Ascending aorta (tissue), 2 donors: Measurements from ENCODE around the gene ALAS1. TPM values are rescaled to one million over a fixed set of nuclear protein-coding genes. Genes with fewer than 3 reads are reported as not detected.

Experiments used
- DNase-seq, 2 donors: peaks; one replicate each; pipeline ENCODE4 v3.0.0-alpha.2; 2019; ENCODE audit warnings: low spot score in 2 of 2
- H3K27ac ChIP-seq, 2 donors: fragments of 200-600 bp; sonication (generic); one replicate each; pipeline ENCODE4 v1.5.1; 2016 to 2017; ENCODE audit warnings: mild to moderate bottlenecking in 1 of 2
- H3K27me3 ChIP-seq: fragments of 200-600 bp; sonication (generic); one replicate; pipeline ENCODE4 v1.5.1; 2017
- H3K36me3 ChIP-seq, 2 donors: fragments of 200-600 bp; sonication (generic); one replicate each; pipeline ENCODE4 v1.5.1; 2016
- H3K4me1 ChIP-seq, 2 donors: fragments of 200-600 bp; sonication (generic); one replicate each; pipeline ENCODE4 v1.5.1; 2016 to 2017; ENCODE audit warnings: mild to moderate bottlenecking in 1 of 2
- H3K4me3 ChIP-seq, 2 donors: fragments of 200-600 bp; sonication (generic); one replicate each; pipeline ENCODE4 v1.5.1; 2016 to 2017; ENCODE audit warnings: mild to moderate bottlenecking in 1 of 2
- H3K9me3 ChIP-seq, 2 donors: fragments of 200-600 bp; sonication (generic); one replicate each; pipeline ENCODE4 v1.5.1; 2016
- intact Hi-C: fragments of 100-400 bp; cut with DNase I; formaldehyde crosslinking; loops from one replicate; pipeline ENCODE4 v1.15.1; 2023
- total RNA-seq: library from RNA; depleted of rRNA; stranded (reverse); fragments of >200 nt; gene quantifications from one replicate; pipeline ENCODE4 v1.1.0, GENCODE V29; 2016
- TF ChIP-seq, protein P1 (sequence below), 3 experiments: fragments of 200-600 bp in 2 of 3; fragments of 450-650 bp in 1 of 3; sonication (generic) in 2 of 3; IDR thresholded peaks; one replicate each; pipeline ENCODE4 v1.5.1; 2016 to 2019; ENCODE audit warnings: antibody characterized with exemption in 3 of 3, mild to moderate bottlenecking in 1 of 3, moderate library complexity in 1 of 3

Gene ALAS1
- total RNA-seq, 1 donor from 2014 or later, result 58.3 TPM

DNA sequence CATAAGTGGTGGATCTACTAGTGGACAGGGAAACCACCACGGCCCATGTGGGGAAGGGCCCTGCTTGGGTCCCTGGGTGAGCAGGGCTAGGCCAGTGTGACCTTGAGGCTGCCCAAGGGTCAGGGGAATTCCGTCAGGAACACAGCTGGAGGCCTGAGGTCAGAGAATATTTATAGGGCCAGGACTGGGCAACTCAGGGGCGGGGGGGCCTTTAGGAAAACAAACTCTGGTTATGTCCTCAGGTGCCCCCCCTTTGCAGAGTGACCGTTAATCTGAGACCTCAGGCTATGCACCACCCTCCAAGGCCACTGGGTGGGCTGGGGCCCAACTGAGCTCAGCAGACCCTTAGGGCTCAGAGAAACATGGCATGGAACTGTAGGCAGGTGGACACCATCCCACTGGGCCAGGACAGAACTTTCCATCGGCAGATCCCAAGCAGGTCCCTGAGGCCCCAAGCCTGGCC, 38.5 kb downstream of the ALAS1 start:
- peaks cover 9 to 32% of the 10 kb centered on the region in 2 donors for H3K4me1 ChIP-seq
- no peaks in the 10 kb centered on the region for H3K9me3 ChIP-seq
- peaks cover 5 to 20% of the 10 kb centered on the region in 2 donors for H3K36me3 ChIP-seq
- TF ChIP-seq, protein P1, sequence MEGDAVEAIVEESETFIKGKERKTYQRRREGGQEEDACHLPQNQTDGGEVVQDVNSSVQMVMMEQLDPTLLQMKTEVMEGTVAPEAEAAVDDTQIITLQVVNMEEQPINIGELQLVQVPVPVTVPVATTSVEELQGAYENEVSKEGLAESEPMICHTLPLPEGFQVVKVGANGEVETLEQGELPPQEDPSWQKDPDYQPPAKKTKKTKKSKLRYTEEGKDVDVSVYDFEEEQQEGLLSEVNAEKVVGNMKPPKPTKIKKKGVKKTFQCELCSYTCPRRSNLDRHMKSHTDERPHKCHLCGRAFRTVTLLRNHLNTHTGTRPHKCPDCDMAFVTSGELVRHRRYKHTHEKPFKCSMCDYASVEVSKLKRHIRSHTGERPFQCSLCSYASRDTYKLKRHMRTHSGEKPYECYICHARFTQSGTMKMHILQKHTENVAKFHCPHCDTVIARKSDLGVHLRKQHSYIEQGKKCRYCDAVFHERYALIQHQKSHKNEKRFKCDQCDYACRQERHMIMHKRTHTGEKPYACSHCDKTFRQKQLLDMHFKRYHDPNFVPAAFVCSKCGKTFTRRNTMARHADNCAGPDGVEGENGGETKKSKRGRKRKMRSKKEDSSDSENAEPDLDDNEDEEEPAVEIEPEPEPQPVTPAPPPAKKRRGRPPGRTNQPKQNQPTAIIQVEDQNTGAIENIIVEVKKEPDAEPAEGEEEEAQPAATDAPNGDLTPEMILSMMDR (IDR thresholded peaks at IDR 0.05), result no peak
- DNase-seq, result no peak
- H3K27ac ChIP-seq, result peak overlapping the region; percentile 68 to 89
- H3K27me3 ChIP-seq, result no peaks in the 10 kb centered on the region
- intact Hi-C loops, result loop anchor here (5.0 to 10.0 kb wide), 2 partner anchors 84 to 168 kb away; partner anchors contain the start of gene POC1A
- no peak overlapping the region for H3K4me3 ChIP-seq

DNA sequence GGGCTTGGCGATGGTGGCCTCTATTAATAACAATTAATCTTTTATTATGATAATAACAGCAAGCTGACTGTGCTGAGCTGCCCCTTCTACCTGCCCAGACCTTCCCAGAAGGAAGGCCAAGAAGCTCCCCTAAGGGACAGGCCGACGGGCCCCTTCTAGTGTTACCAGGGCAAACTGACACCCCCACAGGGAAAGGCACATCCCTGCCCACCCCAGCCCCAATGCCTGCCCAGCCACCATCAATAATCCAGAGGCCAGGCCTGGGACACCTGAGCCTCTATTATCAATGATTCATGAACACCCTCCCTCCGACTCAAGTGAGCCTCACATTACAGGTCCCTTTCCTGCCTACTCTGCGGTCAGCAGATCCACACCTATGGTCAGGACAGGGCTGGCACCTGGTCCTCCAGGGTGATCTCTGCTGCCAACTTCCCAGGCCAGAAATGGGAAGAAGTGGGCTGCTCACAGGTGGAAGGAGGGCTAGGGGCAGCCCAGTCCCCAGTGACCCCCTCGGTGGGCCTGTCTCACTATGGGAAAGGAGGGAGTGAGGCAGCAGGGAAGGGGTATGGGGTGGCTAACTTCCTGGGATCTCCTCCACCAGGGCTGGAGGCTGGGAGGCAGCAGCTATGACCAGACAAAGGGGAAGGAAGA, 39.2 kb downstream of the ALAS1 start:
- Histone ChIP-seq H3K27me3 (no peaks in the 10 kb centered on the region), H3K9me3 (no peaks in the 10 kb centered on the region), H3K4me1 (peaks cover 9 to 32% of the 10 kb centered on the region in 2 donors), H3K36me3 (peaks cover 5 to 13% of the 10 kb centered on the region in 2 donors), H3K4me3 (peak overlapping the region; percentile 90 to 99), H3K27ac (peak overlapping the region; percentile 68 to 89)
- TF ChIP-seq, protein P1 (IDR thresholded peaks at IDR 0.05), result no peak
- no peak for DNase-seq
- intact Hi-C loops, result loop anchor here (5.0 to 10.0 kb wide), 2 partner anchors 85 to 168 kb away; partner anchors contain the start of gene POC1A

DNA sequence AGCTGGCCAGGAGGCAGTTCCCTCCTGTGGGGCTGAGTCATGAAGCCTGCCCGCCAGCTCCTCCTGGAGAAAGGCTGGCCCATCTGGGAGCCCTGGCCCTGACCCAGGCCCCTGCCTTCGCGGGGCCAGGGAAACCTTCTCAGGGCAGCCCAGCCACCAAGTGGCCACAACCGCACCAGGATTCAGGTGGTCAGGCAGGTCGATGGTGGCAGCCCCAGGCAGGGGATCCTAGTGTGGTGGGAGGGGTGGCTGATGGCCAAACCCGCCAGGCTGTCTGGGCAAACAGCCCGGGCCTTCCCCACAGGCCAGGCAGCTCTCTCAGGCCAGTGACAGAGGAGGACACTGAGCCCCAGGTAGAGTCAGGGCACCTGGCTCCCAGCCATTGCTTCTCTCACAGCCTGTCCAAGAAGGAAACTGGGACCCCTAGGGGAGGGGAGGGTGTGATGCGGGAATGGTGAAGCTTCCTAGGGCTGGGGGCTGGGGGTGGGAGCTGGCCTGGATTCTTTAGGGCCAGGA, 39.8 kb downstream of the ALAS1 start:
- TF ChIP-seq, protein P1 (IDR thresholded peaks at IDR 0.05), result peak in 1 of 3 experiments; percentile 22
- peak overlapping the region; percentile 90 to 99 for H3K4me3 ChIP-seq
- intact Hi-C loops, result loop anchor here (2.0 to 10.0 kb wide), 4 partner anchors 41 to 167 kb away; partner anchors contain the start of genes GLYCTK, POC1A and WDR82
- H3K27ac ChIP-seq, result peak overlapping the region; percentile 68 to 89
- peaks cover 9 to 32% of the 10 kb centered on the region in 2 donors for H3K4me1 ChIP-seq
- H3K36me3 ChIP-seq, result peaks cover 0 to 8% of the 10 kb centered on the region in 2 donors
- DNase-seq, result peak; percentile 57 to 93
- H3K9me3 ChIP-seq, result no peaks in the 10 kb centered on the region
- no peaks in the 10 kb centered on the region for H3K27me3 ChIP-seq

DNA sequence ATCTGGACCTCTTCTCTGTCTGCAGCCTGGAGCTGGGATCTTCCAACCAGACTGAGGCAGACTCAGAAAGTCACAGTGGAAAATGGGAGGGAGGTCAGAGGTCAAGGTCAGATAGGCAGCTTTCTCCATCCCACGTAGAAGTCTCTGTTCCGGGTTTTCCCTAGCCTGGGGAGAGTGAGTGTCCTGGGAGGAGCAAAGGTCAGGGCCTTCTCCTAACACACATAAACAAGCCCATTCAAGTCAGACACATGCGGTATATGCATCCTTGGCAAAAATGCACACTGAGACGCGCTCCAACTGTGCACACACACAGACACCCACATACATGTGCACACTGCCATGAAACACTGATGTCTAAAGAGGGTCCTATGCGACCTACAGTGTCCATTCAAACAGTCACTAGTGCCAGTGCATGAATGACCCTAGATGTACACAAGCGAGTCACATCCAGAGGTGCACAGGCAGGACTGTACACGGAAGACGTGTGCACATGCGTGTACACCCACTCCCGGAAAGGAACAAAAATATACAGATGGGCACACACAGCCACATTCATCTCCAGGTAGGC, 40.3 kb downstream of the ALAS1 start:
- Histone ChIP-seq H3K27me3 (no peaks in the 10 kb centered on the region), H3K4me1 (peaks cover 9 to 32% of the 10 kb centered on the region in 2 donors), H3K9me3 (no peaks in the 10 kb centered on the region), H3K4me3 (peak overlapping the region; percentile 90 to 99), H3K36me3 (peaks cover 0 to 8% of the 10 kb centered on the region in 2 donors), H3K27ac (peak overlapping the region; percentile 88 to 89)
- intact Hi-C loops, result loop anchor here (2.0 to 10.0 kb wide), 4 partner anchors 41 to 167 kb away; partner anchors contain the start of genes GLYCTK, POC1A and WDR82
- no peak for DNase-seq
- TF ChIP-seq, protein P1 (IDR thresholded peaks at IDR 0.05), result no peak

DNA sequence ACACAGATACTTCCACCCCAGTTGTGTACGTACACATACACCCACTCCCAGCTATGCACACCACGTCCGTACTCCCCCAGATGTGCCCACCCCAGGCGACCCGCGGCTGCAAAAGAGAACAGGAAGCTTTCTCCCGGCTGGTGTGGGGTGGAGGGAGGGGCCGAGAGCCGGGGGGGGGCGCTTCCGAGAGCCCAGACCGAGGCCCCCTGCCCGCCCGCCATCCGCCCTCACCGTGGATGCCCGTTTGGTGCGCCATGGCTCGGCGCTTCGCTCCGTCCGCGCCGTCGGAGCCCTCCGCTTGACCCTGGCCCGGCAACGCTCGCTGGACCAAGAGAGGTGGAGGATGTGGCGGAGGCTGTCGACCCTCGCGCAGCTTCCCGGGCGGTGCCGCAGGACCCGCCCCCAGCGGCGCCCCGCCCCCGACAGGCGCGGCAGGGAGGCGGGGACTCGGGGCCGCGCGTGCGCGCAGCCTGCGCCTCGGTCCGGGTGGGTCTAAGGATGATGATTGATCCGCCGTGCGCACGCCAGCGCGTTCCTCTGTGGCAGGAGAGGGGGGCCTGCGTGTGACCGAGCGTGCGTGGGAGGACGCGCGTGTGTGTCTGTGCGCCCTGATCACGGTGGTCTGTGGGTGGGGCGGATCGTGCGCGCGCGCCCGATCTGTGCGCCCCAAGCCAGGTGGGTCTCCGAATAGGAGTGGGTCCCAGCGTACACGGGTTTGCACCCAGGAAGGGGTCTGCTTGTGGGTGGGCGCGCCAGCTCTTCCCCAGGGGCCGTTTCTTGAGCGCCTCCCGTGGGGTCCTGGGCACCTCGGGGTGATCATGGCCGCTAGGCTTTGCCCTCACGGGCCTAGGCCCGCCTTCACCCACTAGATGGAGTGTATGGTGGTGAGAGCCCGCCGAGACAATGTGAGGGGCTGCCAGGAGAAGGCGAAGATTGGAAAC, 41.1 kb downstream of the ALAS1 start, which contains the start of gene TWF2:
Gene TWF2 (minus strand): TSS at position 398 of the 941 bp plus-strand sequence. CDS start 142 bp downstream, at position 256.
- Histone ChIP-seq H3K27me3 (no peaks in the 10 kb centered on the region), H3K27ac (peak within 1 kb of the TSS; percentile 88 to 89), H3K4me3 (peak within 1 kb of the TSS; percentile 90 to 99), H3K36me3 (peaks cover 0 to 8% of the 10 kb centered on the region in 2 donors), H3K9me3 (no peaks in the 10 kb centered on the region), H3K4me1 (peaks cover 9 to 32% of the 10 kb centered on the region in 2 donors)
- intact Hi-C loops, result loop anchor here (2.0 to 10.0 kb wide), 4 partner anchors 40 to 166 kb away; partner anchors contain the start of genes GLYCTK, POC1A and WDR82
- TF ChIP-seq, protein P1 (IDR thresholded peaks at IDR 0.05), result peak in 2 of 3 experiments; percentile 47 to 55
- peak in 1 of 2 donors; percentile 90 for DNase-seq
